DMS153 treated with DMSO at 0.1 percent for 48 hours (cell line): Measurements from ENCODE around the gene RAB26.

Experiments
- DNase-seq: peaks from one replicate; lab custom pipeline; 2025; ENCODE audit not compliant: unreplicated experiment; lab: John Stamatoyannopoulos, UW

Gene RAB26

GRCh38 chr16:2159175-2159838, 10.9 kb downstream of the RAB26 start:
- no peak for DNase-seq

GRCh38 chr16:2160915-2161551, 12.6 kb downstream of the RAB26 start:
- DNase-seq = no peak

- DNase-seq = no peak
Measured at GRCh38 chr16:2161911-2162310, 13.5 kb downstream of the RAB26 start.

DNA sequence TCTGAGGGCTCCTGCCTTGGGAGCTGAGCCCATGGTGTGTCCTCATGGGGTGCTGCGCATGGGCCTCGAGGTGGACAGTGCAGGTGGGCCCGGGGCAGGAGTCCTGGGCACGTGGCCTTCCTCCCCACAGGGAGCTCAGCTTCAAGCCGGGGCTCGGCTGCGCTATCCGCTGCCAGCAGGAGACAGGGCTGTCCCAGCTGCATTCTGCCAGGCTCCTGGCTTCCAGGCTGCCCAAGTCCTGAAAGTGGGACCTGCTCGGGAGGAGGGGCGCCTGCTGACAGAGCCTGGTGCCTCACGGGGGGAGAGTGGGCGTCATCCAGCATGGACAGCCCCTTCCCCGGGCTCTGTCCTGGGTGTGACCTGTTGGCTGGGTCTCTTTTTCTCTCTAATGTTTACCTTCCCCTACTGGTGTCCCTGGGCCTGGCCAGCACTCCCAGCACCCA, 14.3 kb downstream of the RAB26 start:
- DNase-seq = no peak

- DNase-seq = no peak
Measured at GRCh38 chr16:2163211-2163881, 14.9 kb downstream of the RAB26 start.

GRCh38 chr16:2165861-2166260, 17.4 kb downstream of the RAB26 start:
- DNase-seq = no peak

GRCh38 chr16:2166263-2167067, 18.0 kb downstream of the RAB26 start:
- no peak for DNase-seq

GRCh38 chr16:2167068-2167638, 18.7 kb downstream of the RAB26 start:
- DNase-seq = no peak

DNA sequence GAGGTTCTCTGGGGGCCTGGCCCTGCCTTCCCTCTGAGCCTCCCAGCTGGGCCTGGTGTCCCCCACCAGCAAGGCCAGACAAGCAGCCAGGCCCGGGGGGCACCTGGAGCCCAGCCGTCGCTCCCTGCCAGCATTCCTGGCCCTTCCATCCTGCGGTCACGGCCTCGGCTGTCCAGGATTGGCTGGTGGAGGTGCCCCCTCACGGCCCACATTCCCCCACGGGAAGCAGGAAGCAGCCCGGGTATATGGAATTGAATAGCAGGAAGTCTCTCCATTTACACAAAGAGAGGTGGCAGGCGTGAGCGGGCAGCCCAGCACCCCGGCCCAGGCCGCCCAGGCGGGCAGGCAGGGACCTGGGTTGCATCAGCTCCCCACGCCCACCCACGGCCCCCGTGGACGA, 21.7 kb downstream of the RAB26 start:
- no peak for DNase-seq

DNA sequence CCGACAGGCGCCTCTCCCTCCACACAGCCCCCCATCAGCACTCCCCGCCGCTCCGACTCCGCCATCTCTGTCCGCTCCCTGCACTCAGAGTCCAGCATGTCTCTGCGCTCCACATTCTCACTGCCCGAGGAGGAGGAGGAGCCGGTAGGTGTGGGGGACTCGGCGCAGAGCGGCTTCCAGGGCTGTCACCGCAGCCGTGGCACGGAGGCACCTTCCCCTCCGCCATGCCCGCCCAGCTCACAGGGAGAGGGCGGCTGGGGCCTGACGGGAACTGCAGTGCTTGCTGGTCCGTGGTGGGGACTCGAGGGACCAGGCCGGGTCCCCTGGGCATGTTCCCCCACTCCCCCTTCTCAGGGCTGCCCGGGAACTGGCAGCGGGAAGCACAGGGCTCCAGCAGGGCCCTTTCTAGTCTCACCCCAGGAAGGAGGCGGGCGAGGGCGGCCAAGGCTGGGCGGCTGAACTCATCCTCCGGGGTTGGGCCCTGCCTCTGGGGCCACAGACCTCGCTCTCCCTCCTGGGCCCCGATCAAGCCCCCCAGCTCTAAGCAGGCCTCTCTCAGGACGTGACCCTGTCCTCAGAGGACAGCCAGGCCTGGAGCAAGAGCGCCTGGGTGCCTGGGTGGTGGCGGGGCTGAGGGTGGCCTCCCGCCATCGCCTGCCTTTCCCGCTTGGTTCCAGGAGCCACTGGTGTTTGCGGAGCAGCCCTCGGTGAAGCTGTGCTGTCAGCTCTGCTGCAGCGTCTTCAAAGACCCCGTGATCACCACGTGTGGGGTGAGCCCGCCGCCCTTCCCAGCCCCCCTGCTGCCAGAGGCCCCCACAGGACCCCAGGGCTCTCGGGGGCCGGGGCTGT, 22.4 kb downstream of the RAB26 start:
- no peak for DNase-seq

DNA sequence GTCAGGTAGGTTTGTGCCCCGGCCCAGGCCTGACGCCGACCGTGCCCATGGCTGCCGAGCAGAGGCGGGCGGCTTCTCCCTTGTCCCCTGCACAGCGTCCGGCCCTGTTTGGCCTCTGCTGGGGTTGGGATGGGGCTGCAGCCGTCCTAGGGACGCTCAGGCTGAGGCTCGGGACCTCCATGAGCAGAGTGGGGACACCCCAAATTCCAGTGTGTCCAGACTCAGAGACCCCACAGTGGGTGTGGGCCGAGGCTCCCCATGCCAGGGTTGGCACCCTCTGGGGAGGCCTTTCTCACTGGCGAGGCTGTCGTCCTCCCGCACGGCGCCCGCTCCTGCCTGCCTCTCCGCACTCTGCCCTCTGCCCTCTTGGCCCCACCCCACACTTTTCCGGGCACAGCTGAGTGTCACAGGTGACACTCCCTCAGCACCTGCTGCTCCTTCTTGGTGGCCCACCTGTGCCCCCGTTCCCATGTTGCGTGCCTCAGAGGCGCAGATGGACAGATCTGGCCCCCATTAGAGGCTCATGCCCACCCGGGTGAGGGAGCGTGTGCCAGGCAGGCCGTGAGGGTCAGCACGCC, 23.3 kb downstream of the RAB26 start:
- DNase-seq = no peak

- no peak for DNase-seq
Measured at GRCh38 chr16:2172688-2173335, 24.4 kb downstream of the RAB26 start.

DNA sequence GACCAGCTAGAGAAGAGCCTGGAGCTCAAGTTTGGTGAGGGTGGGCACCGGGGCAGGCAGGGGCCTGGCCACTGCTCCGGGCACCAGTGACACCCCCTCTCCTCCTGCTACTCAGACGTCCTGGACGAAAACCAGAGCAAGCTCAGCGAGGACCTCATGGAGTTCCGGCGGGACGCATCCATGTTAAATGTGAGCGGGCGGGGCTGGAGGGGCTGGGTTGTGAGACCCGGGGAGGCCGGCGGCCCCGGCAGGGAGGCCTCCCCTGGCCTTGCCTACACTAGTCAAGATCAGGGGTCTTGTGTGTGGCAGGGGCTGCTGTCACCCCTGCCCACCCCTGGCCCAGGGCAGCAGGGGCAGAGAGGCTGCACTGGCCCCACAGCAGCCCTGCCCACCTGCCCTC, 24.9 kb downstream of the RAB26 start:
- no peak for DNase-seq

DNA sequence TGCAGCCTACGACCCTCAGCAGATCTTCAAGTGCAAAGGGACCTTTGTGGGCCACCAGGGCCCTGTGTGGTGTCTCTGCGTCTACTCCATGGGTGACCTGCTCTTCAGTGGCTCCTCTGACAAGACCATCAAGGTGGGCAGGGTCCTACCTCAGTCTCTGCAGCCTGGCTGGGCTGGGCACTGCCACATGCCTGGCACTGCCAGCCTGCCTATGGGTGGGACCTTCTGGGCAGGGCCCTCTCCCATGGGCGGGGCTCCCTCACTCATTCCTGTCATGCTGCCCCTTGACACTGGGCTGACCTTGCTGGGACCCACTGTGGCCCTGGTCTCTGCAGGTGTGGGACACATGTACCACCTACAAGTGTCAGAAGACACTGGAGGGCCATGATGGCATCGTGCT, 25.5 kb downstream of the RAB26 start:
- no peak for DNase-seq

DNA sequence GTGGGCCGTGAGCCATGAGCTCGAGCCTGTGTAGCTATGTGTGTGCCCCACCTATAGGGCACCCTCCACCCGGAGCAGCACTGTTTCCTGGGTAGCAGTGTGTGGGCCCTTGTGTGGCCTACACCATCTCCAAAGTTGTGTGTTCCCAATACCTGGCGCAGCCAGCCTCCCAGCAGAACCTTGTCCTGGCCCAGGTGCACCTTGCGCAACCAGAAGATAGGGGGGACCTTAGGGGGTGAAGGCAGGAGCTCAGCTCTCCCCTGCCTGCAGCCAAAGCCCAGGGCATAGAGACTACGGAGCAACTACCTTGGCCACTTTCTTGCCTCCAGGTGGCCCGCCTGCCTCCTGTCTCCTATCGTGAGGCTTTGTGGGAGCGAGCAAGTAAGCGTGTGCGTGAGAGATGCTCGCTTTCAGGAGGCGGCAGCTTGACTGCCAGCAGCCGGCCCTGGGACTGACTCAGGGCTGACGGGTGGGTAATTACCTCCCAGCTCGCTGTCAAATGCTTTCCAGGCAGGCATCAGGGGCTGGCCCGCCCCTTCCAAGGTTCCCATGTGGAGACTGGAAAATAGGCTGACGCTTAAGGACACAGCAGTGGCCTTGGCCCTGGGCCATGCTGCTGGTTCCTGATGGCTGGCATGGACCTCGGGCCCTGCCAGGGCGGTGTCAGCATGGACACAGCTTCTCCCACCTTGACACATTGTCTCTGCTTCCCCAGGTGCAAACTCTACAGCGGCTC, 26.1 kb downstream of the RAB26 start:
- DNase-seq = no peak

- DNase-seq = no peak
Measured at GRCh38 chr16:2175454-2175853, 27.0 kb downstream of the RAB26 start.

DNA sequence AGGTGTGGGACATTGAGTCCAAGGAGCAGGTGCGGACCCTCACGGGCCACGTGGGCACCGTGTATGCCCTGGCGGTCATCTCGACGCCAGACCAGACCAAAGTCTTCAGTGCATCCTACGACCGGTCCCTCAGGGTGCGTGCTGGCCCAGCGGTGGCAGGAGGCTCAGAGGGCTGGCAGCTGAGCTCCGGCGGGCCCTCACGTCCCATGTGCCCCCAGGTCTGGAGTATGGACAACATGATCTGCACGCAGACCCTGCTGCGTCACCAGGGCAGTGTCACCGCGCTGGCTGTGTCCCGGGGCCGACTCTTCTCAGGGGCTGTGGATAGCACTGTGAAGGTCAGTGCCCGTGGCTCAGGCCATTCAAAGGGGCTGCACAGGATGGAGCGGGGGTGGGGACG, 27.6 kb downstream of the RAB26 start:
- DNase-seq = no peak

DNA sequence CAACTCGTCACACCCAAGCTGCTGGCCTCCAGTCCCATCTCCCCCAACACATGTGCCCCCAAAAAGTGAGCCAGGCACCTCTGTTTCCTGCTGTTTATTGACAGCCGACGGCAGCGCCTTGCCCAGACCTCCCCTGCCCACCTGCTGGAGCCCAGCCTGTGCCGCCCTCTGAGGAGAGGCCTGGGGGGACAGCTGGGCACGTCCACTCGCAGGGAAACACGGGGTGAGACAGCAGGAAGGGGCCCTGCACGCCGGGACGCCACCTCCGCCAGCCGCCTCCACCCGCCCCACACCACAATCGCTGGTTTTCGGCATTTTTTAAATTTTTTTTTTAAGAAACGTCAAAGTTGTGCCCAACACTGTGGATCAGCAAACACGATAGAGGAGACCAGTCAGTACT, 28.7 kb downstream of the RAB26 start:
- no peak for DNase-seq

DNA sequence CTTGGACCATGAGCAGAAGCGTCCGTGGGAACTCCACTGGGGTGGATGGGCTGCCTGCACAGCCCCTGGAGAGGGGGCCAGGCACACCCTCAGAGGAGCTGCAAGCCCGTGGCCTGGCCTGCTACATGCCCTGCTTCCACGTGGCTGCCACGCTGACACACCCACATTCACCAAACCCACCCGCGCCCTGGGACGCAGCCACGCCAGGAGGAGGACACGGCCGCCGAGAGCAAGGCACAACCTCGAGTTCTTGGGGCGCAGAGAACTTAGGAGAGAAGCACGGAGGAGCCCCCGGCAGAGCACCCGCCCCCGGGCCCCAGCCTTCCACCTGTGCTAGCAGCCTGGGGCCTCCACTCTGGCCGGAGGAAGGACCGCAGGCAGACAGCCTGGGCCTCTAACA, 29.1 kb downstream of the RAB26 start:
- DNase-seq = no peak
